SJSA1 (cell line): ENCODE results near the gene TBC1D22A. TPM values are rescaled to one million over a fixed set of nuclear protein-coding genes. Genes with fewer than 3 reads are reported as not detected.

ENCODE experiments used
- DNase-seq, 2 experiments: peaks; one replicate each; pipeline ENCODE4 v3.0.0-alpha.2; 2015 to 2020; ENCODE audit warnings: low spot score in 2 of 2, low read depth in 1 of 2
- H3K27ac ChIP-seq: fragments of 250-450 bp; sonication (Bioruptor Pico); 2 replicates; pipeline ENCODE4 v1.5.1; 2020; ENCODE audit warnings: mild to moderate bottlenecking, moderate library complexity
- H3K27me3 ChIP-seq: fragments of 250-450 bp; sonication (Bioruptor Pico); replicated peaks from 2 replicates; pipeline ENCODE4 v1.5.1; 2020; ENCODE audit warnings: mild to moderate bottlenecking, moderate library complexity
- H3K36me3 ChIP-seq: fragments of 250-450 bp; sonication (Bioruptor Pico); 2 replicates; pipeline ENCODE4 v1.5.1; 2020; ENCODE audit warnings: mild to moderate bottlenecking
- H3K4me1 ChIP-seq: fragments of 250-450 bp; sonication (Bioruptor Pico); replicated peaks from 2 replicates; pipeline ENCODE4 v1.6.1; 2021; ENCODE audit warnings: mild to moderate bottlenecking
- H3K4me3 ChIP-seq: fragments of 250-450 bp; sonication (Bioruptor Pico); 2 replicates; pipeline ENCODE4 v1.5.1; 2020; ENCODE audit warnings: mild to moderate bottlenecking
- H3K9me3 ChIP-seq: fragments of 250-450 bp; sonication (Bioruptor Pico); replicated peaks from 2 replicates; pipeline ENCODE4 v1.5.1; 2020; ENCODE audit warnings: mild to moderate bottlenecking
- total RNA-seq: library from RNA; depleted of rRNA; stranded (reverse); fragments of >200 nt; shearing (Covaris generic); gene quantifications from 2 replicates; pipeline ENCODE4 v1.2.3, GENCODE V29; 2014

Gene TBC1D22A
- total RNA-seq, 1 experiment from 2014 or later = 10.5 TPM

DNA sequence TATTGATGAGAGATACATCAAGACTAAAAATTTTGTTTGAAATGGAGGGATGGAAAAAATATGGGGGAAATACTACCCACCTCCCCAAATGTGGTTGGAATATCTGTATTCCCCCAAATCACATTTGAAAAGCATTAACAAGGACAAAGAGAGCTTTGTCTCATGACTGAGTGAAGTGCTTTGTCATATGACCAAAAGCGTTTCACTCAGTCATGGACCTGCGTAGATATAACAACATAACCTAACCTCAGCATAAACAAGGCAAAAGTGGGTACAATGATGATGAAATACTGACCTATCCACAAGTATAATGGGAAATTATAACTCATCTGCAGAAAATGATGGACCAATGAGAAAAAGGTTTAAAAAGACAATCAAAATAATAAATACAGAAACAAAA is 418.3 kb downstream of the TBC1D22A start:
- DNase-seq = no peak
- Histone ChIP-seq H3K36me3 (no peaks in the 10 kb centered on the region), H3K4me1 (no peaks in the 10 kb centered on the region), H3K9me3 (no peaks in the 10 kb centered on the region), H3K27ac (no peak overlapping the region), H3K4me3 (no peak overlapping the region), H3K27me3 (no peaks in the 10 kb centered on the region)

DNA sequence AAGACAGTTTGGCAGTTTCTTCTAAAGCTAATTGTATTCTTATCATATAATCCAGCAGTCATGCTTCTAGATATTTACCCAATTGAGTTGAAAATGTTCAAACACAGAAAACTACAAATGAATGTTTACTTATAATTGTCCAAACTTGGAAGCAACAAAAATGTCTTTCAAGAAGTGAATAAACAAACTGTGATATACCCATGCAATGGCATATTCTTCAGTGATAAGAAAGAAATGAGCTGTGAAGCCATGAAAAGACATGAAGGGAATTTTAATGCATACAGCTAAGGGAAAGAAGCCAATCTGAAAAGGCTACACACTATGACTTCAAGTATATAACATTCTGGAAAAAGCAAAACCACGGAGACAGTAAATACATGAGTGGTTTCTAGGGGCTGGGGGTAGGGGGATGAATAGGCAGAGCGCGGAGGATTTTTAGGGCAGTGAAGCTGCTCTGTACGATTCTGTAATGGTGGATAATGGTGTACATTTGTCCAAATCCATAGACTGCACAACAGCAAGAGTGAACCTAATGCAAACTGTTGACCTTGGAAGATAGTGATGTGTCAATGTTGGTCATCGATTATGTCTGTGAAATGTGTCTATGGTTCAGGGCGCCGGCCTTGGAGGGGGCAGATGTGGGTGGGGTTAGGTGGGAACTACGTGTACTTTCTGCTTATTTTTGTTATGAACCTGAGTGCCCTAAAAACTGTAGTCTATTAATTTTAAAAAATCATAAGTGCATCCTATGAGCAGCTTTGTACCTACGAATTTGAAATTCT is 424.9 kb downstream of the TBC1D22A start:
- Histone ChIP-seq H3K36me3 (no peaks in the 10 kb centered on the region), H3K27ac (no peak overlapping the region), H3K9me3 (no peaks in the 10 kb centered on the region), H3K27me3 (no peaks in the 10 kb centered on the region), H3K4me3 (no peak overlapping the region), H3K4me1 (no peaks in the 10 kb centered on the region)
- peak in 1 of 2 experiments; percentile 16 for DNase-seq

DNA sequence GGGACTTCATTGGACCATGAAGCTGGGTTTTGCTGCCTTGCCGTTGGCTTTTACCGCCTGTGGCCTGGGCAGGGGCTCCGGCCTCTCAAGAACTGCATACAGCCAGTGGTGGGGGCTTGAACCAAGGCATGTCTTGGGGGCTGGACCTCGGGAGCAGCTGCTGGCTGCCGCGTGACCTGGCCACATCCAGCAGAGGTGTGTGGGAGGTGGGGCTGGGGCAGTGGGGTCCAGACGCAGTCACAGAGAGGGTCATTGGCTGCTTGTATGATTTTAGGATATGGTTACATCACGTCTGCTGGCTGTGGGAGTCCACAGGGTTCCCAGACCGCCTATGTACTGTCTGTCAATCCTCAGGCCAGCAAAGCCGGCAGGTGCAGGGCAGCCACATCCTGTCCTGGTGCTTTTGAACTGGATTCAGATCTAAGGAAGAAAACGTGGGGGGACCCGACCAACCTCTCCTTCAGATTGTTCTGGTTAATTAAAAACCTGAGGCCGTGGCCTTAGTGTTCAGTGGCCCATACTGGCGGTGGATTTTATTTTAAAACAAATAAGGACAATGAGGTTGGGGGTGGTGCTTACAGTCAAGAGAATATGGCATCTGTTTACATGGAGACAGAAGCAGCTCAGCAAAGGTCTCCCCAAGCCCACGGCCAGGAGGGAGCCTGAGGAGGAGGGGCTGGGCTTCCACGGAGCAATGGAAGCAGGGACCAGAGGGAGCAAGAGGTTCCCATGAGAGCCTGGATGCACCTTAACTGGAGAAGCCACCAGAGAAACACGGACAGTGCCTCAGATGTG is 426.0 kb downstream of the TBC1D22A start:
- Histone ChIP-seq H3K4me3 (no peak overlapping the region), H3K36me3 (no peaks in the 10 kb centered on the region), H3K27ac (no peak overlapping the region), H3K9me3 (no peaks in the 10 kb centered on the region), H3K27me3 (no peaks in the 10 kb centered on the region), H3K4me1 (no peaks in the 10 kb centered on the region)
- peak in 1 of 2 experiments; percentile 31 for DNase-seq

DNA sequence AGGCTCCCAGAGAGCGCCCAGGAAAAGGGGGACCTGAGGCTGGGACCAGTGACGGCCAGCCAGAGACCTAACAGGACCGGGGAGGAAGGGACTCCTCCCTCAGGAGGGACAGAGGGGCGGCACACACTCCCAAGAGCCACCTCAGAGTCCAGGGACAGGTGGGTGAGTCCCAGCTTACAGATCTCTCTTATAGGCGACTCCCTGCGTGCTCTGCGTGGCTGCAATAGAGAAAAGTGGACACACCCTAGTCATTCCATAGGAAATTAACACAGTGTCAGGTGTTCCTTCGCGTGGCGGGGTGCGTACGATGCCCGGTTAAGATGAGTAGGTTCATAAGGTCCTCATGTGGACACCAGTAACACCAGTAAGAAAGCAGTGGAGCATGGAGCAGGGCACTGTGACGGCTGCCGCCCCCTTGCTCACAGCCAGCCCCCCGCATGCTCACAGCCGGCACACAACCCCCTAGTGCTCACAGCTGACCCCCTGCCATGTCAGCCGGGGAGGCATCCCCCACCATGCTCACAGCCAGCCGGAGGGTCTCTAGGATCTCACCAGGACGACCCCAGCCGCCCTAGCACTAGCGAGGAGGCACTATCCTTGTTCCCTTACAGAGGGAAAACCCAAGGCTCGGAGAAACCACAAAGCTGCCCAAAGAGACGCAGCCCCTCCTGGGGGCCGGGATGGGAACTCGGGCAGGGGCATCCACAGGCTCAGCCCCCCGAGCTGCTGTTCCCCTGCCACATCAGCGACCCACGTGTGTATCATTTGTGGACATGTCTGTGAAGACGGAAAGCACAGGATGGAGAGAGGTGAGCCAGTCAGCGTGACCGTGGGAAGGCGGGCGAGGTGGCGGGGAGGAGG is 426.8 kb downstream of the TBC1D22A start:
- peak in 1 of 2 experiments; percentile 32 for DNase-seq
- Histone ChIP-seq H3K27me3 (no peaks in the 10 kb centered on the region), H3K9me3 (no peaks in the 10 kb centered on the region), H3K27ac (no peak overlapping the region), H3K4me3 (no peak overlapping the region), H3K4me1 (no peaks in the 10 kb centered on the region), H3K36me3 (no peaks in the 10 kb centered on the region)

DNA sequence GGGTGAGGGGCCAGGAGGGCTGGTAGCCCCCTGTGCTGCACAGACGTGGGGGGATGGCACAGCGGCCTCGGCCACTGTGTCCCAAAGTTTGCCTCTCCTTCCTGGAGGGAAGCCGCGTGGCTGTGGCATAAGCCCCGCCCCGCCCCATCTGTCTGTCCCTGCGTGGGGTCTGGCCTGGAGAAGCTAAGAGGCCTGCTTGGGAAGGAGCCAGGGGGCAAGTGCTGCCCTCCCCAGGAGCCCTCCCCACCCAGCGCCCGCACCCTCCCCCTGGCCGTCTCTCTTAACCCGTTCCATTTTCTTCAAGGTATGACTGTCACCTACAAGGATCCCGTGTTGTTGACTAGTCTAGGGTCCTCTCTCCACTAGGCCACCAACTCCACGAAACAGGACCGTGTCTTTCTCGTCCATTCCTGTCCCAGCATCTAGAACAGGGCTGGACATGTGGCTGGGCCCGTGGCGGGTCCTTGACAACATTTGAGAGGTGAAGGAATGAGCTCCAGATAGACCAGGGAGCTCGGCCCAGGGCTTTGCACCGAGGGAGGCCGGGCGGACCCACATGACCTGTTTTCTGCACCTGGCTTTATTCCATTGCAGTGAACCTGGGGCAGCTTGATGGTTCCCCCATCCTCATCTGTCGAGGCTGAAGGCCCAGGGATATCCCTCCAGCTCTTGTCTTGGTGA is 428.0 kb downstream of the TBC1D22A start:
- DNase-seq = peak in 1 of 2 experiments; percentile 44
- H3K4me3 ChIP-seq = no peak overlapping the region
- H3K9me3 ChIP-seq = no peaks in the 10 kb centered on the region
- H3K36me3 ChIP-seq = no peaks in the 10 kb centered on the region
- H3K27me3 ChIP-seq = no peaks in the 10 kb centered on the region
- H3K27ac ChIP-seq = no peak overlapping the region
- H3K4me1 ChIP-seq = no peaks in the 10 kb centered on the region

DNA sequence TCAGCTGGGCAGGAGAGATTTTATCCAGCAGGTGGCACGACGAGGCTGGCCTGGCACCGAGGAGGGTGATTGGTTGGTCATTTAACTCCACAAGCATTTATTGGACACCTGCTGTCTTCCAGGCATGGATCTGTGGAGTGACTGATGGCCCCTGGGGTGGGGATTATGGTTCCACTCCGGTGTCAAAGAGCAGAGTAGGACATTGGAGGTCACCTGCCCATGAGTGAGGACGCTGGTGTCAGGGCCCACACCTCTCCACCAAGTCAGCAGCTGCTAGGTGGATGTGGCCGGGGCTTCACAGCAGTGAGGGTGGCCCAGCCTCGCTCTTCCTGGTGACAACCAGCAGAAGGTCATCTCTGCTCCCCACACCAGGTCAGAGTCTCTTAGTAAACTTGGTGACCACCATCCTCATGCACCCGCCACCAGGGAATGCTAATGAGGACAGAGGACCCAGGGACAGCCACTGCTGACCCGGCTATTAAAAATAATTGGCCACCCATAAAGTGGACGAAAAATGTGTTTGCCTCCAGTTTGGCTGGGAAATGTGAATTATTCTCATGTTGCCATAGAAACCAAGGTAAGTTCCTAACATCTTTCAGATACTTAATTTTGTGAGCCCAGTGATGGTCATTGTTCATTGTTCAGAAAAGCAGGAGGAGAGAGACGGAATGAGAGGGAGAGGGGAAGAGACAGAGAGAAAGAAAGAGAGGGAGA is 428.7 kb downstream of the TBC1D22A start:
- H3K27ac ChIP-seq = no peak overlapping the region
- no peaks in the 10 kb centered on the region for H3K27me3 ChIP-seq
- H3K4me1 ChIP-seq = no peaks in the 10 kb centered on the region
- H3K9me3 ChIP-seq = no peaks in the 10 kb centered on the region
- no peak overlapping the region for H3K4me3 ChIP-seq
- no peaks in the 10 kb centered on the region for H3K36me3 ChIP-seq
- peak in 1 of 2 experiments; percentile 20 for DNase-seq

DNA sequence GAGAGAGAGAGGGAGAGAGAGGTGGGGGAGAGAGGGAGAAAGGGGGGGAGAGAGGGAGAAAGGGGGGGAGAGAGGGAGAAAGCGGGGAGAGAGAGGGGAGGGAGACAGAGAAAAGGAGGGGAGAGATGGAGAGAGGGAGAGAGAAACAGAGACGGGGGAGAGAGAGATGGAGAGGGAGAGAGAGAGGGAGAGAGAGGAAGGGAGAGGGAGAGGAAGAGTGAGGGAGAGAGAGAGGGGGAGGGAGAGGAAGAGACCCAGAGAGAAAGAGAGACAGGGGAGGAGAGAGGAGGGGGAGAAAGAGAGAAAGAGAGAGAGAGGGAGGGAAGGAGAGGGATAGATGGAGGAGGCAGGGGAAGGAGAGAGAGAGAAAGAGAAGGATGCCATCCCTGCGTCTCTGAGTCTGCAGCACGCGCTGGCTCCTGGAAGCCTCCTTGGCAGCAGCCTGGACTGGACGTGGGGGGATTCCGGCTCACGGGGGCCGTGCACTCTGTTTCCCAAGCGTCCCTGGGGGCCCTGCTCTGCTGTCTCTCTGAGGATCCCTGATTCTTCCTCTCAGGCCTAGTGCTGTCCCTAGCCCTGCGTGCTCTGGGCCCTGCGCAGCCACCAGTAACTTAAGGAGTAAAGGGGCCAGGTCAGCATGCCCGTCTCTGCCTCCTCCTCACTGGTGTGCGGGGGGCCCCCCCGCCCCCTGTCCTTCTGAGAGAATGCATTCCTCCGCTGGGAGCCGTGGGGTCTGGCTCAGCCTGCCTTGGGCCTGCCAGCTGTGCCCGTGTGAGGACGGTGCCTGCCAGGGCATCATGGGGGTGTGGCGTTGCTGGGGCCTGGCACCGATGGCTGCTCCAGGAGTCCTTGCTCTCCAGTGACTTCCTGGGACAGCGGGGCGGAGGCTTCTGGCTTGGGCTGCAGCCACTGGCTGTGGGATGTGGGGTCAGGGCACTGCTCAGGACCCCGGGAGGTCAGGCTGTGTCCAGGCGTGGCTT is 429.5 kb downstream of the TBC1D22A start:
- H3K9me3 ChIP-seq = no peaks in the 10 kb centered on the region
- H3K27ac ChIP-seq = no peak overlapping the region
- peak in 1 of 2 experiments; percentile 14 for DNase-seq
- H3K27me3 ChIP-seq = no peaks in the 10 kb centered on the region
- H3K36me3 ChIP-seq = no peaks in the 10 kb centered on the region
- no peaks in the 10 kb centered on the region for H3K4me1 ChIP-seq
- no peak overlapping the region for H3K4me3 ChIP-seq

DNA sequence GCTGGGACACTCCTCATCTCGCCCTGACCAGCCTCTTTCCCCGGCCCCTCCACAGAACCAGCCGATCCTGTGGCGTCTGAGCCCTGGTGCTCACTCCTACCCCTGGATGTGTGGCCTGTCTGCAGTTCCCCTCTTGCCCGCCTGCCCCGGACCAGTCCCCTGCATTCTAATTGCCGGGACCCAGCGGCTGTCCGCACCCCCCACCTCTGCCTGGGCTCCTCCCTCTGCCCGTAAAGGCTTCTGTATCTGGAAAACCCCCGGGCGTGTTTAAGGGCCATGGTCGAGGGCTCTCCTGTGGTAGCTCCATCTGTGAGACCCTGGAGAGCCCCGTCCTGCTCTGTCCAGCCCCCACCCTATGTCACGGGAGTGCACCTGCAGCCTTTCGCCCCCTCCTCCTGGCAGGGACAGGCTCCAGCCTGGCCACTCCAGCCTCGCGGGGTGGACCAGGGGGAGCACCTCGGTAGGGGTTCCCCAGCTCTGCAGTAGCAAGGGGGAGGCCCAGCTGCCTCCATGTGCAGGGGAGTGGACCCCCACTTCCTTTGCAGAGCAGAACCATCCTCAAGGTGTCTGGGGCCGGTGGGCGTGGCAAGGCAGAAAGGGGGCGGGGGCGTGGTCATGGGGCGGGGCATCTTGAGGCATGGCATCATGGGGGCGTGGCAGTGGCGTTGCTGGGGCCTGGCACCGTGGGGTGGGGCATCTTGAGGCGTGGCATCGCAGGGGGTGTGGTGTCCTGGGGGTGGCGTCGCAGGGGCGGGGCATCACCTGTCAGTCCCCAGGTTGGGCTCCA is 430.4 kb downstream of the TBC1D22A start:
- no peaks in the 10 kb centered on the region for H3K9me3 ChIP-seq
- no peaks in the 10 kb centered on the region for H3K4me1 ChIP-seq
- H3K4me3 ChIP-seq = no peak overlapping the region
- H3K27me3 ChIP-seq = no peaks in the 10 kb centered on the region
- H3K36me3 ChIP-seq = no peaks in the 10 kb centered on the region
- peak in 1 of 2 experiments; percentile 50 for DNase-seq
- H3K27ac ChIP-seq = no peak overlapping the region

DNA sequence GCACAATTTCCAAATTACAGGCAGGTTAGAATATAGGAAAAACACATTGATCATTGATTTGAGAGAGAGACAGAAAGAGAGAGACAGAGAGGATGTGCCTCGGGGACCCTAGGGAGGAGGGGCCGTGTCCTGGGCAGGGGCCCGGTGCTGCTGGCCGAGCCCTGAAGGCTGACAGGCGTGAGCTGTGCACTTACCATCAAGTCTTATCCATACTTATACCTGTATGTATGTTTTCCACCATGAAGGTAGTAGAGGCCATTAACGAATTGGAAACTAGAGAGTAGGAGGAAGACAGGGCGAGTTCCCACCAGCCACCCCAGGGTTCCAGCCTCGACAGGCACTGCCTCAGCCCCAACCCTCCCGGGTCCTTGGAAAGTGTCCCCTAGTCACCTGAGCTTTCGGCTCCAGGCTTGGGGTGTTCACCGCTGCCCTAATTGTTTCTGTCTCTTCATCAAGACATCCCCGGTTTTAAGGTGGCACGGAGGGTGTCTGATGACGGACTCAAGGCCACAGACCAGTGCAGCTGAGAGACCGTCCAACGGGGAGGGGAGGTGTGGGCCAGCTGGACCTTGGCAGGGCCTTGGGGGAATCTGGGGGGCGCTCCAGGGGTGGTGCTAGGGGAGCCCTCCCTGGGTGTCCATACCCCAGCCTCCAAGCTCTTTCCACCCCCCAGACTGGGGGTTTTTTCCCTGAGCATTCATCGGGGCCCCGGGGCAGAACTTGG is 431.3 kb downstream of the TBC1D22A start:
- Histone ChIP-seq H3K4me3 (no peak overlapping the region), H3K4me1 (no peaks in the 10 kb centered on the region), H3K27me3 (no peaks in the 10 kb centered on the region), H3K9me3 (no peaks in the 10 kb centered on the region), H3K27ac (no peak overlapping the region), H3K36me3 (no peaks in the 10 kb centered on the region)
- no peak for DNase-seq

DNA sequence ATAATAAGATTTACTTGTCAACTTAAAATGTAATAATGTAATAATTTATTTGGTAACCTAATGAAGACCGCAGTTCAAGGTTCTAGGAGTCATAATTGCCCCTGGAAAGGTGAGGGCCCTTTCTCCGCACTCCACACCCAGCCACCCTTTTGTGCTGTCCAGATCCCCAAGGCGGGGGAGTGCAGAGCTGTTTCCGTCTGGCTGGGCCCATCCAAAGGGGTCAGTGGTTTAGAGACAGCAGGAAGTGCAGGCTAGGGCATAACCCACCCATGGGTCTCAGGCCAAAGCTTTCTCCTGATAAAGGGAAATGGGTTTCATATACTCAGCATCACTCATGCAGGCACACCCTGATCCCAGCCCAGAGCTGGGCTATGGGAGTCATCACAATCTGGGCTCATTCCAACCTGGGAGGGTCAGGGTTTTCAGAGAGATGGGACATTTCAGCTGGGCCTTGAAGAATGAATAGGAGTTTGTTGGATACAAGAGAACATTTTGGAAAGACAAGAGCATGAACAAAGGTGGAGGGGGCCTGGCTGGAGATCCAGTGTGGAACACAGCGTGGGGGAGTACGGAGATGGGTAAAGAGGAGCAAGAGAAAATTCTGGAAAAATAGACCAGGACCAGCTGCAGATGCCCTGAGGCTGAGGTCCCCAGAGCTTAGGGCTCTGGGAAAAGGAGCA is 432.2 kb downstream of the TBC1D22A start:
- Histone ChIP-seq H3K27ac (no peak overlapping the region), H3K36me3 (no peaks in the 10 kb centered on the region), H3K9me3 (no peaks in the 10 kb centered on the region), H3K4me3 (no peak overlapping the region), H3K4me1 (no peaks in the 10 kb centered on the region), H3K27me3 (no peaks in the 10 kb centered on the region)
- DNase-seq = no peak

DNA sequence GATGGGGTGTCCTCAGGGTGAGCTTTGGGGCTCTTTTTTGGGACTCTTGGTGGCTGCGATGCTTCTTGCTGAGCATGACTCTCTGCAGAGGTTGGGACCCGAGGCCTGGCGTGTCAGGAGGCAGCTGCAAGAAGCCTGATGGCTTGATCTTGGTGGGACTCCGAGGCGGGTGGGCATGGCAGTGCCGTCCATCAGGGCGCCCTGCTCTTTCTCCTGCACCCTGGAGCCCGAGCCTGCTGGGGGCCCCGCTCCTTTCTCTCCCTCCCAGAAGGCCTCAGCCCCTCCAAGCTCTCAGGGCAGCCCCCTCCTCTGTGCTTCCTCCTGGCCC is 432.7 kb downstream of the TBC1D22A start:
- Histone ChIP-seq H3K4me1 (no peaks in the 10 kb centered on the region), H3K27ac (no peak overlapping the region), H3K27me3 (no peaks in the 10 kb centered on the region), H3K9me3 (no peaks in the 10 kb centered on the region), H3K36me3 (no peaks in the 10 kb centered on the region), H3K4me3 (no peak overlapping the region)
- DNase-seq = no peak
